ENCODE results near the gene THADA. TPM values are rescaled to one million over a fixed set of nuclear protein-coding genes. Genes with fewer than 3 reads are reported as not detected.

THADA gene
- total RNA-seq, 3 donors from 2014 or later (not counting 1 experiment from before 2014, with no cell fraction given), result 34.1 to 35.7 (median 35.3) TPM

DNA sequence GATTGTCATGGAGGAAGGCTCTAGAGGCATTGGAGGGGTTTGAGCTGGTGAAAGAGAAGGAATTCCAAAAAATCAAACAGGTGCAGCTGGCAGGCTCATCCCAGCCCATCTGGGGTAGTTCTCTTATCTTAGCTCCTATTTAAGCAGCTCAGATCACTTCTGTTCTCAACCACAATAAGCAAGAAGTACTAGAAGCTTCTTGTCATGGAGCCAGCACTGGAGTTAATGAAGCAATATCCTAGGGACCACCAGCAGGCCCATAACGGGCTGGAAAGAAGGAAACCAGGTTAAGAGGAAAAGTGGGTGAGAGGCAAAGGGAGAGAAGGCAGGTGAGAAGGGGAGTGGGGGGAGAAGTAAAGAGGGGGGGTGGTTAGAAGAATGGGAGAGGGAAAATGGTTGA is 268.7 kb downstream of the THADA start:
- intact Hi-C loops (cut with micrococcal nuclease), result no loop called here
- Histone ChIP-seq H3K36me3 (ENCODE audit: control insufficient read depth, insufficient read depth, low read length) (peaks cover 2% of the 10 kb centered on the region), H3K4me1 (ENCODE audit: control insufficient read depth, insufficient read depth, low read length) (no peaks in the 10 kb centered on the region), H3K27me3 (ENCODE audit: control insufficient read depth, insufficient read depth, low read length) (no peaks in the 10 kb centered on the region), H3K9me3 (ENCODE audit: control insufficient read depth, insufficient read depth, low read length) (no peaks in the 10 kb centered on the region), H3K4me3 (ENCODE audit: low read length) (no peak overlapping the region), H3K27ac (ENCODE audit: low read length) (no peak overlapping the region)
- no peak overlapping the region for H3K27ac Mint-ChIP-seq
- H3K4me1 Mint-ChIP-seq, result peaks cover 0 to 6% of the 10 kb centered on the region in 2 donors
- no peaks in the 10 kb centered on the region for H3K36me3 Mint-ChIP-seq
- H3K27me3 Mint-ChIP-seq (ENCODE audit: low read depth in 2 of 2), result no peaks in the 10 kb centered on the region
- no peak overlapping the region for H3K4me3 Mint-ChIP-seq
- 92% methylated on average over 1 of the region's 1 CpG for WGBS (ENCODE audit: insufficient coverage)
- H3K9me3 Mint-ChIP-seq, result peaks cover 0 to 2% of the 10 kb centered on the region in 2 donors
- ATAC-seq, result no peak
- DNase-seq, result no peak
- TF ChIP-seq, protein P1, sequence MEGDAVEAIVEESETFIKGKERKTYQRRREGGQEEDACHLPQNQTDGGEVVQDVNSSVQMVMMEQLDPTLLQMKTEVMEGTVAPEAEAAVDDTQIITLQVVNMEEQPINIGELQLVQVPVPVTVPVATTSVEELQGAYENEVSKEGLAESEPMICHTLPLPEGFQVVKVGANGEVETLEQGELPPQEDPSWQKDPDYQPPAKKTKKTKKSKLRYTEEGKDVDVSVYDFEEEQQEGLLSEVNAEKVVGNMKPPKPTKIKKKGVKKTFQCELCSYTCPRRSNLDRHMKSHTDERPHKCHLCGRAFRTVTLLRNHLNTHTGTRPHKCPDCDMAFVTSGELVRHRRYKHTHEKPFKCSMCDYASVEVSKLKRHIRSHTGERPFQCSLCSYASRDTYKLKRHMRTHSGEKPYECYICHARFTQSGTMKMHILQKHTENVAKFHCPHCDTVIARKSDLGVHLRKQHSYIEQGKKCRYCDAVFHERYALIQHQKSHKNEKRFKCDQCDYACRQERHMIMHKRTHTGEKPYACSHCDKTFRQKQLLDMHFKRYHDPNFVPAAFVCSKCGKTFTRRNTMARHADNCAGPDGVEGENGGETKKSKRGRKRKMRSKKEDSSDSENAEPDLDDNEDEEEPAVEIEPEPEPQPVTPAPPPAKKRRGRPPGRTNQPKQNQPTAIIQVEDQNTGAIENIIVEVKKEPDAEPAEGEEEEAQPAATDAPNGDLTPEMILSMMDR (IDR thresholded peaks at IDR 0.05), result no peak

- Histone ChIP-seq H3K4me1 (ENCODE audit: control insufficient read depth, insufficient read depth, low read length) (no peaks in the 10 kb centered on the region), H3K4me3 (ENCODE audit: low read length) (no peak overlapping the region), H3K9me3 (ENCODE audit: control insufficient read depth, insufficient read depth, low read length) (no peaks in the 10 kb centered on the region), H3K36me3 (ENCODE audit: control insufficient read depth, insufficient read depth, low read length) (peaks cover 6% of the 10 kb centered on the region), H3K27ac (ENCODE audit: low read length) (no peak overlapping the region), H3K27me3 (ENCODE audit: control insufficient read depth, insufficient read depth, low read length) (no peaks in the 10 kb centered on the region)
- WGBS (ENCODE audit: insufficient coverage), result 85% methylated on average over 1 of the region's 2 CpGs
- Mint-ChIP-seq H3K27me3 (ENCODE audit: low read depth in 2 of 2) (no peaks in the 10 kb centered on the region), H3K9me3 (peaks cover 0 to 2% of the 10 kb centered on the region in 2 donors), H3K27ac (no peak overlapping the region), H3K4me1 (peaks cover 0 to 6% of the 10 kb centered on the region in 2 donors), H3K36me3 (no peaks in the 10 kb centered on the region), H3K4me3 (no peak overlapping the region)
- DNase-seq (no peak), ATAC-seq (no peak)
- TF ChIP-seq, protein P1 (IDR thresholded peaks at IDR 0.05), result no peak
- intact Hi-C loops (cut with micrococcal nuclease), result no loop called here
Measured at GRCh38 chr2:43326101-43326825, 269.6 kb downstream of the THADA start.

DNA sequence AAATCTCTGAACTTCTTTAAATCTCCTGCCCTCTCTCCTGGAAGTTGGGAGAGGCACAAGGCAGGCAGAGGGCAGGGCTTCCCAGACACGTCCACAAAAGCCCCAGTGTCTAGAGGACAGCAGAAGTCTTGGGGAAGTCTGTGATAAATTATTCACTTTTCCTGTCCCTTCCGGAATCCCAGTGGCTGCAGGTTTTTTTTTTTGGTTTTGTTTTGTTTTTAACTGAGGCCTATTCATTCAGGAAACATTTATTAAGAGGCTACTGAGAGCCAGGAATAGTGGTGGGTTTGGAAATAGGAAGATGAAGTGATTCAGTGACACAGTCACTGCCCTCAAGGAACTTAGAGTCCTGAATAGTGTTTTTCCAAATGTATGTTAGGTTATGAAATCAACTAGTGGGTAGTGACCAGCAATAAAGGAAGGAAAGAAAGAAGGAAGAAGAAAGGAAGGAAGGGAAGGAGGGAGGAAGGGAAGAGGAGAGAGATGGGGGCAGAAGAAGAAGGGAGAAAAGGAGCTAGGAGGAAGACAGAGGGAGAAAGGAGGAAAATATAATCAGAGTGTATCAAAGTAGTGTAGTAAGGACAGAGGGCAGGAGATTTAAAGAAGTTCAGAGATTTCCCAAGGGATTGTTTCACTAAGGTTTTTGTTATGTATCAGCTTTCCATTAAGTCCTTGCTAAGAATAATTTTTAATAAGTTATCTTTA is 270.6 kb downstream of the THADA start:
- Histone ChIP-seq H3K4me1 (ENCODE audit: control insufficient read depth, insufficient read depth, low read length) (no peaks in the 10 kb centered on the region), H3K4me3 (ENCODE audit: low read length) (no peak overlapping the region), H3K9me3 (ENCODE audit: control insufficient read depth, insufficient read depth, low read length) (no peaks in the 10 kb centered on the region), H3K27ac (ENCODE audit: low read length) (no peak overlapping the region), H3K36me3 (ENCODE audit: control insufficient read depth, insufficient read depth, low read length) (peaks cover 3% of the 10 kb centered on the region), H3K27me3 (ENCODE audit: control insufficient read depth, insufficient read depth, low read length) (no peaks in the 10 kb centered on the region)
- TF ChIP-seq, protein P1 (IDR thresholded peaks at IDR 0.05), result no peak
- 100% methylated on average over 2 of the region's 2 CpGs for WGBS (ENCODE audit: insufficient coverage)
- ATAC-seq (no peak), DNase-seq (no peak)
- Mint-ChIP-seq H3K36me3 (peaks cover under 1% of the 10 kb centered on the region), H3K27ac (no peak overlapping the region), H3K4me1 (peaks cover 0 to 6% of the 10 kb centered on the region in 2 donors), H3K27me3 (ENCODE audit: low read depth in 2 of 2) (no peaks in the 10 kb centered on the region), H3K4me3 (no peak overlapping the region), H3K9me3 (peaks cover 0 to 2% of the 10 kb centered on the region in 2 donors)
- intact Hi-C loops (cut with micrococcal nuclease), result no loop called here

Data from natural killer cell (primary cell).